ENCODE results near the gene ENOX1. TPM values are rescaled to one million over a fixed set of nuclear protein-coding genes. Genes with fewer than 3 reads are reported as not detected.
"Not testable (repeated sequence)": the region's sequence is repeated elsewhere in the genome, so short reads cannot be mapped to it uniquely, and the experiment has no call there.

ENOX1 gene
- total and polyA plus RNA-seq, 2 of the 8 experiments (the other 6 are each of a cell fraction or from before 2014, with no cell fraction given) = 0.23 to 0.37 TPM

DNA sequence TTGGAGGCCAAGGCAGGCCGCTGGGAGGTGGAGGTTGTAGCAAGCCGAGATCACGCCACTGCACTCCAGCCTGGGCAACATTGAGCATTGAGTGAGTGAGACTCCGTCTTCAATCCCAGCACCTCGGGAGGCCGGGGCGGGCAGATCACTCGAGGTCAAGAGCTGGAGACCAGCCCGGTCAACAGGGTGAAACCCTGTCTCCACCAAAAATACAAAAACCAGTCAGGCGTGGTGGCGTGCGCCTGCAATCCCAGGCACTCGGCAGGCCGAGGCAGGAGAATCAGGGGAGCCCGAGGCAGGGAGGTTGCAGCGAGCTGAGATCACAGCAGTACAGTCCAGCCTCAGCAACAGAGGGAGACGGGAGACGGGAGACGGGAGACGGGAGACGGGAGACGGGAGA is 369.9 kb downstream of the ENOX1 start:
- H3K79me1 ChIP-seq (ENCODE audit: low read depth, low read length); H2BK15ac ChIP-seq (ENCODE audit: low read length); FAIRE-seq; H2BK5ac ChIP-seq (ENCODE audit: low read depth, low read length); H3K79me2 ChIP-seq (ENCODE audit: control insufficient read depth in 1 of 2, insufficient read depth in 2 of 2, low read length in 2 of 2); H3K27me3 ChIP-seq (replicated peaks in 1 of 4; ENCODE audit: control insufficient read depth in 3 of 4, extremely low read depth in 1 of 4, insufficient read depth in 3 of 4, low read length in 3 of 4); H3K4ac ChIP-seq (replicated peaks; ENCODE audit: insufficient read length, low read depth, low read length); H3K4me2 ChIP-seq (ENCODE audit: insufficient read depth in 1 of 2, low read depth in 2 of 2, low read length in 2 of 2); H2BK12ac ChIP-seq (ENCODE audit: low read depth, low read length); H3K4me1 ChIP-seq (replicated peaks in 1 of 4; ENCODE audit: control insufficient read depth in 3 of 4, insufficient read depth in 4 of 4, low read length in 3 of 4); H2BK20ac ChIP-seq (ENCODE audit: low read length); H3K23ac ChIP-seq (ENCODE audit: insufficient read length); H4K5ac ChIP-seq (ENCODE audit: insufficient read length, low read depth, low read length); H3K56ac ChIP-seq (replicated peaks; ENCODE audit: insufficient read length, low read depth, low read length); DNase-seq (ENCODE audit: low read depth in 1 of 2, low spot score in 2 of 2); H2AK5ac ChIP-seq (ENCODE audit: low read depth, low read length); H3K27ac ChIP-seq (ENCODE audit: low read depth, low read length); H4K8ac ChIP-seq (ENCODE audit: extremely low read depth, insufficient read depth, low read length); H4K91ac ChIP-seq (replicated peaks; ENCODE audit: insufficient read length, low read length); H3K23me2 ChIP-seq (ENCODE audit: low read depth, low read length); H3K18ac ChIP-seq (ENCODE audit: extremely low read depth, low read length); H3K36me3 ChIP-seq (ENCODE audit: control insufficient read depth in 2 of 4, insufficient read depth in 4 of 4, low read length in 3 of 4); H2AFZ ChIP-seq (ENCODE audit: low read length); H3K4me3 ChIP-seq (ENCODE audit: extremely low read depth in 1 of 4, insufficient read depth in 2 of 4, low read depth in 3 of 4, low read length in 4 of 4); H3K14ac ChIP-seq (ENCODE audit: insufficient read length); H4K20me1 ChIP-seq (replicated peaks in 1 of 2; ENCODE audit: control insufficient read depth in 1 of 2, insufficient read depth in 2 of 2, low read length in 2 of 2); H3K9ac ChIP-seq (replicated peaks in 1 of 4; ENCODE audit: extremely low read depth in 1 of 4, low read depth in 3 of 4, low read length in 3 of 4); POLR2A ChIA-PET (ENCODE audit: partially characterized antibody); H2BK120ac ChIP-seq (replicated peaks; ENCODE audit: low read depth, low read length): not testable (repeated sequence)
- CTCF ChIA-PET (ENCODE audit: partially characterized antibody) = interaction anchor here (0.6 to 0.8 kb wide), 2 partner anchors 11 to 45 kb away, joined by 3 read pairs; no protein-coding TSS in a partner anchor
- H3K9me3 ChIP-seq (ENCODE audit: insufficient read depth in 2 of 2, low read depth in 1 of 2, low read length in 1 of 2) = peaks cover 0 to 18% of the 10 kb centered on the region in 2 experiments; a peak in 2 of 4 replicates
- WGBS, 2 experiments (ENCODE audit: extremely low coverage in 1 of 2, insufficient coverage in 1 of 2, insufficient read length in 1 of 2, insufficient replicate concordance in 2 of 2, low coverage in 1 of 2, low lambda C conversion rate in 2 of 2, missing lambda C conversion rate in 1 of 2) = 84% methylated on average over 5 of the region's 22 CpGs; no CpG with 5 or more reads in 1 of the 2 experiments

DNA sequence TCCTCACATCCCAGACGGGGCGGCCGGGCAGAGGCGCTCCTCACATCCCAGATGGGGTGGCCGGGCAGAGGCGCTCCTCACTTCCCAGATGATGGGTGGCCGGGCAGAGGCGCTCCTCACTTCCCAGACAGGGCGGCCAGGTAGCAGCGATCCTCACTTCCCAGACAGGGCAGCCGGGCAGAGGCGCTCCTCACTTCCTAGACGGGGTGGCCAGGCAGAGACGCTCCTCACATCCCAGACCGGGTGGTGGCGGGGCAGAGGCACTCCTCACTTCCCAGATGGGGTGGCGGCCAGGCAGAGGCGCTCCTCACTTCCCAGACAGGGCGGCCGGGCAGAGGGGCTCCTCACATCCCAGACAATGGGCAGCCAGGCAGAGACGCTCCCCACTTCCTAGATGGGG is 370.4 kb downstream of the ENOX1 start:
- CTCF ChIA-PET (ENCODE audit: partially characterized antibody); H2AK5ac ChIP-seq (ENCODE audit: low read depth, low read length); H2BK120ac ChIP-seq (replicated peaks; ENCODE audit: low read depth, low read length); H3K18ac ChIP-seq (ENCODE audit: extremely low read depth, low read length); H2BK20ac ChIP-seq (ENCODE audit: low read length); DNase-seq (ENCODE audit: low read depth in 1 of 2, low spot score in 2 of 2); H2BK5ac ChIP-seq (ENCODE audit: low read depth, low read length); H3K27me3 ChIP-seq (replicated peaks in 1 of 4; ENCODE audit: control insufficient read depth in 3 of 4, extremely low read depth in 1 of 4, insufficient read depth in 3 of 4, low read length in 3 of 4); H3K4me1 ChIP-seq (replicated peaks in 1 of 4; ENCODE audit: control insufficient read depth in 3 of 4, insufficient read depth in 4 of 4, low read length in 3 of 4); H3K9ac ChIP-seq (replicated peaks in 1 of 4; ENCODE audit: extremely low read depth in 1 of 4, low read depth in 3 of 4, low read length in 3 of 4); H2BK12ac ChIP-seq (ENCODE audit: low read depth, low read length); H3K56ac ChIP-seq (replicated peaks; ENCODE audit: insufficient read length, low read depth, low read length); H2AFZ ChIP-seq (ENCODE audit: low read length); H3K4ac ChIP-seq (replicated peaks; ENCODE audit: insufficient read length, low read depth, low read length); H3K27ac ChIP-seq (ENCODE audit: low read depth, low read length); H4K20me1 ChIP-seq (replicated peaks in 1 of 2; ENCODE audit: control insufficient read depth in 1 of 2, insufficient read depth in 2 of 2, low read length in 2 of 2); H4K5ac ChIP-seq (ENCODE audit: insufficient read length, low read depth, low read length); H3K4me2 ChIP-seq (ENCODE audit: insufficient read depth in 1 of 2, low read depth in 2 of 2, low read length in 2 of 2); H3K14ac ChIP-seq (ENCODE audit: insufficient read length); H3K4me3 ChIP-seq (ENCODE audit: extremely low read depth in 1 of 4, insufficient read depth in 2 of 4, low read depth in 3 of 4, low read length in 4 of 4); H3K79me1 ChIP-seq (ENCODE audit: low read depth, low read length); H3K23ac ChIP-seq (ENCODE audit: insufficient read length); H3K79me2 ChIP-seq (ENCODE audit: control insufficient read depth in 1 of 2, insufficient read depth in 2 of 2, low read length in 2 of 2); FAIRE-seq; H3K36me3 ChIP-seq (ENCODE audit: control insufficient read depth in 2 of 4, insufficient read depth in 4 of 4, low read length in 3 of 4); H4K91ac ChIP-seq (replicated peaks; ENCODE audit: insufficient read length, low read length); H2BK15ac ChIP-seq (ENCODE audit: low read length); H3K23me2 ChIP-seq (ENCODE audit: low read depth, low read length); H4K8ac ChIP-seq (ENCODE audit: extremely low read depth, insufficient read depth, low read length); POLR2A ChIA-PET (ENCODE audit: partially characterized antibody): not testable (repeated sequence)
- 94% methylated on average over 16 of the region's 21 CpGs; no CpG with 5 or more reads in 1 of the 2 experiments for WGBS, 2 experiments (ENCODE audit: extremely low coverage in 1 of 2, insufficient coverage in 1 of 2, insufficient read length in 1 of 2, insufficient replicate concordance in 2 of 2, low coverage in 1 of 2, low lambda C conversion rate in 2 of 2, missing lambda C conversion rate in 1 of 2)
- H3K9me3 ChIP-seq (ENCODE audit: insufficient read depth in 2 of 2, low read depth in 1 of 2, low read length in 1 of 2) = peaks cover 0 to 18% of the 10 kb centered on the region in 2 experiments; a peak in 2 of 4 replicates

Measured in H1 (cell line).